ENCODE data around the gene EFCAB6.

The EFCAB6 gene

GRCh38 chr22:43859621-43860020, 47.5 kb upstream of the EFCAB6 start:
- WGBS (ENCODE audit: extremely low coverage, insufficient coverage, insufficient read length), result no CpG with 5 or more reads among the region's 14 CpGs
- H3K36me3 ChIP-seq (ENCODE audit: control insufficient read depth in 1 of 2, insufficient read depth in 2 of 2, low read length in 2 of 2), result no peaks in the 10 kb centered on the region
- no peak overlapping the region for H4K12ac ChIP-seq (ENCODE audit: low read depth, low read length)
- no peak overlapping the region for H2BK120ac ChIP-seq (ENCODE audit: insufficient read depth, low read length, poor library complexity)
- no peaks in the 10 kb centered on the region for H3K79me1 ChIP-seq (ENCODE audit: low read length)
- H3K27me3 ChIP-seq (ENCODE audit: insufficient read depth, low read length), result peaks cover 16% of the 10 kb centered on the region
- DNase-seq, result no peak
- H3K14ac ChIP-seq (ENCODE audit: low read length), result no peak overlapping the region
- no peak overlapping the region for H3K18ac ChIP-seq (ENCODE audit: low read length)
- H3K9ac ChIP-seq (ENCODE audit: low read length), result no peak overlapping the region
- no peak overlapping the region for H3K4me3 ChIP-seq (ENCODE audit: low read depth, low read length)
- peaks cover 0 to 2% of the 10 kb centered on the region in 2 experiments for H3K4me1 ChIP-seq (ENCODE audit: control insufficient read depth in 1 of 2, insufficient read depth in 2 of 2, low read length in 2 of 2)
- no peak overlapping the region for H2AFZ ChIP-seq (ENCODE audit: insufficient read depth, low read length, poor library complexity)
- no peak overlapping the region for H2BK12ac ChIP-seq (ENCODE audit: low read length)
- H4K91ac ChIP-seq (ENCODE audit: low read depth, low read length), result no peak overlapping the region
- H3K27ac ChIP-seq (ENCODE audit: low read depth, low read length), result no peak overlapping the region
- H2AK5ac ChIP-seq (ENCODE audit: low read length), result no peak overlapping the region
- no peaks in the 10 kb centered on the region for H3K79me2 ChIP-seq (ENCODE audit: control insufficient read depth, insufficient read depth, low read length, poor library complexity)
- H3K23ac ChIP-seq (ENCODE audit: low read length), result no peak overlapping the region
- H3K4me2 ChIP-seq (ENCODE audit: low read length), result no peak overlapping the region
- no peak overlapping the region for H3K4ac ChIP-seq (ENCODE audit: low read depth, low read length)
- H4K8ac ChIP-seq (ENCODE audit: low read depth, low read length), result no peak overlapping the region
- H3K9me3 ChIP-seq (ENCODE audit: insufficient read depth, low read depth, low read length), result no peaks in the 10 kb centered on the region
- no peak overlapping the region for H2BK5ac ChIP-seq (ENCODE audit: low read depth, low read length, poor library complexity)

- peaks cover 16% of the 10 kb centered on the region for H3K27me3 ChIP-seq (ENCODE audit: insufficient read depth, low read length)
- WGBS (ENCODE audit: extremely low coverage, insufficient coverage, insufficient read length), result no CpG with 5 or more reads among the region's 7 CpGs
- H3K36me3 ChIP-seq (ENCODE audit: control insufficient read depth in 1 of 2, insufficient read depth in 2 of 2, low read length in 2 of 2), result no peaks in the 10 kb centered on the region
- H2BK5ac ChIP-seq (ENCODE audit: low read depth, low read length, poor library complexity), result no peak overlapping the region
- no peak overlapping the region for H2AFZ ChIP-seq (ENCODE audit: insufficient read depth, low read length, poor library complexity)
- no peak overlapping the region for H3K4me3 ChIP-seq (ENCODE audit: low read depth, low read length)
- H3K4me2 ChIP-seq (ENCODE audit: low read length), result no peak overlapping the region
- H3K18ac ChIP-seq (ENCODE audit: low read length), result no peak overlapping the region
- no peaks in the 10 kb centered on the region for H3K79me2 ChIP-seq (ENCODE audit: control insufficient read depth, insufficient read depth, low read length, poor library complexity)
- H3K27ac ChIP-seq (ENCODE audit: low read depth, low read length), result no peak overlapping the region
- DNase-seq, result no peak
- no peak overlapping the region for H3K4ac ChIP-seq (ENCODE audit: low read depth, low read length)
- H3K9ac ChIP-seq (ENCODE audit: low read length), result no peak overlapping the region
- no peaks in the 10 kb centered on the region for H3K9me3 ChIP-seq (ENCODE audit: insufficient read depth, low read depth, low read length)
- no peak overlapping the region for H3K14ac ChIP-seq (ENCODE audit: low read length)
- H3K23ac ChIP-seq (ENCODE audit: low read length), result no peak overlapping the region
- H3K4me1 ChIP-seq (ENCODE audit: control insufficient read depth in 1 of 2, insufficient read depth in 2 of 2, low read length in 2 of 2), result peaks cover 0 to 2% of the 10 kb centered on the region in 2 experiments
- H4K91ac ChIP-seq (ENCODE audit: low read depth, low read length), result no peak overlapping the region
- no peaks in the 10 kb centered on the region for H3K79me1 ChIP-seq (ENCODE audit: low read length)
- H2BK120ac ChIP-seq (ENCODE audit: insufficient read depth, low read length, poor library complexity), result no peak overlapping the region
- no peak overlapping the region for H4K12ac ChIP-seq (ENCODE audit: low read depth, low read length)
- H2AK5ac ChIP-seq (ENCODE audit: low read length), result no peak overlapping the region
- H4K8ac ChIP-seq (ENCODE audit: low read depth, low read length), result no peak overlapping the region
- H2BK12ac ChIP-seq (ENCODE audit: low read length), result no peak overlapping the region
Observed at GRCh38 chr22:43859176-43859575, 47.1 kb upstream of the EFCAB6 start.

- H2BK12ac ChIP-seq (ENCODE audit: low read length), result no peak overlapping the region
- H4K91ac ChIP-seq (ENCODE audit: low read depth, low read length), result no peak overlapping the region
- H4K12ac ChIP-seq (ENCODE audit: low read depth, low read length), result no peak overlapping the region
- no peak overlapping the region for H3K27ac ChIP-seq (ENCODE audit: low read depth, low read length)
- no peaks in the 10 kb centered on the region for H3K9me3 ChIP-seq (ENCODE audit: insufficient read depth, low read depth, low read length)
- H3K27me3 ChIP-seq (ENCODE audit: insufficient read depth, low read length), result peaks cover 16% of the 10 kb centered on the region
- H3K4me1 ChIP-seq (ENCODE audit: control insufficient read depth in 1 of 2, insufficient read depth in 2 of 2, low read length in 2 of 2), result peaks cover 0 to 2% of the 10 kb centered on the region in 2 experiments
- H3K23ac ChIP-seq (ENCODE audit: low read length), result no peak overlapping the region
- no peaks in the 10 kb centered on the region for H3K79me1 ChIP-seq (ENCODE audit: low read length)
- no peak overlapping the region for H3K4me2 ChIP-seq (ENCODE audit: low read length)
- no peak overlapping the region for H3K14ac ChIP-seq (ENCODE audit: low read length)
- H2BK120ac ChIP-seq (ENCODE audit: insufficient read depth, low read length, poor library complexity), result no peak overlapping the region
- no peak overlapping the region for H2AK5ac ChIP-seq (ENCODE audit: low read length)
- H2AFZ ChIP-seq (ENCODE audit: insufficient read depth, low read length, poor library complexity), result no peak overlapping the region
- no peak overlapping the region for H3K9ac ChIP-seq (ENCODE audit: low read length)
- no peak overlapping the region for H3K4ac ChIP-seq (ENCODE audit: low read depth, low read length)
- DNase-seq, result no peak
- no peak overlapping the region for H4K8ac ChIP-seq (ENCODE audit: low read depth, low read length)
- H3K4me3 ChIP-seq (ENCODE audit: low read depth, low read length), result no peak overlapping the region
- no peak overlapping the region for H2BK5ac ChIP-seq (ENCODE audit: low read depth, low read length, poor library complexity)
- no peaks in the 10 kb centered on the region for H3K79me2 ChIP-seq (ENCODE audit: control insufficient read depth, insufficient read depth, low read length, poor library complexity)
- no peak overlapping the region for H3K18ac ChIP-seq (ENCODE audit: low read length)
- no peaks in the 10 kb centered on the region for H3K36me3 ChIP-seq (ENCODE audit: control insufficient read depth in 1 of 2, insufficient read depth in 2 of 2, low read length in 2 of 2)
- no CpG with 5 or more reads among the region's 11 CpGs for WGBS (ENCODE audit: extremely low coverage, insufficient coverage, insufficient read length)
Observed at GRCh38 chr22:43858156-43858895, 46.2 kb upstream of the EFCAB6 start.

GRCh38 chr22:43857367-43857766, 45.3 kb upstream of the EFCAB6 start:
- no peak overlapping the region for H3K9ac ChIP-seq (ENCODE audit: low read length)
- no peak overlapping the region for H3K23ac ChIP-seq (ENCODE audit: low read length)
- no peak overlapping the region for H4K91ac ChIP-seq (ENCODE audit: low read depth, low read length)
- no peak overlapping the region for H4K12ac ChIP-seq (ENCODE audit: low read depth, low read length)
- H2AK5ac ChIP-seq (ENCODE audit: low read length), result no peak overlapping the region
- H4K8ac ChIP-seq (ENCODE audit: low read depth, low read length), result no peak overlapping the region
- no peak overlapping the region for H2AFZ ChIP-seq (ENCODE audit: insufficient read depth, low read length, poor library complexity)
- no peak overlapping the region for H2BK120ac ChIP-seq (ENCODE audit: insufficient read depth, low read length, poor library complexity)
- H3K4me1 ChIP-seq (ENCODE audit: control insufficient read depth in 1 of 2, insufficient read depth in 2 of 2, low read length in 2 of 2), result peaks cover 0 to 2% of the 10 kb centered on the region in 2 experiments
- no peak overlapping the region for H3K18ac ChIP-seq (ENCODE audit: low read length)
- H2BK12ac ChIP-seq (ENCODE audit: low read length), result no peak overlapping the region
- no peaks in the 10 kb centered on the region for H3K36me3 ChIP-seq (ENCODE audit: control insufficient read depth in 1 of 2, insufficient read depth in 2 of 2, low read length in 2 of 2)
- no peak for DNase-seq
- H3K27me3 ChIP-seq (ENCODE audit: insufficient read depth, low read length), result peaks cover 10% of the 10 kb centered on the region
- no peaks in the 10 kb centered on the region for H3K9me3 ChIP-seq (ENCODE audit: insufficient read depth, low read depth, low read length)
- no peak overlapping the region for H3K4me3 ChIP-seq (ENCODE audit: low read depth, low read length)
- H3K4me2 ChIP-seq (ENCODE audit: low read length), result no peak overlapping the region
- no peaks in the 10 kb centered on the region for H3K79me2 ChIP-seq (ENCODE audit: control insufficient read depth, insufficient read depth, low read length, poor library complexity)
- H3K14ac ChIP-seq (ENCODE audit: low read length), result no peak overlapping the region
- H3K79me1 ChIP-seq (ENCODE audit: low read length), result no peaks in the 10 kb centered on the region
- no peak overlapping the region for H3K4ac ChIP-seq (ENCODE audit: low read depth, low read length)
- H2BK5ac ChIP-seq (ENCODE audit: low read depth, low read length, poor library complexity), result no peak overlapping the region
- no peak overlapping the region for H3K27ac ChIP-seq (ENCODE audit: low read depth, low read length)
